ENCODE data around the gene PER3.

The PER3 gene

DNA sequence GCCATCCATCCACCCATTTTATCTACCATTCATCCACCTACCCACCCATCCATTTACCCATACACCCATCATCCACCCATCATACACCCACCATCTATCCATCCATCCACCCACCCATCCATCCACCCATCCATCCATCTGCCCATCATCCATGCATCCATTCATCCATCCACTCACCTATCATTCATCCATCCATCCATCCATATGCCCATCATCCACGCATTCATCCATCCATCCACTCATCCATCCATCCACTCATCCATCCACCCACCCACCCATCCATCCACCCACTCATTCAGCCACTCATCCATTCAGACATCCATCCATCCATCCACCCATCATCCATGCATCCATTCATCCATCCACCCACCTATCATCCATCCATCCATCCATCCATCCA is 100.7 kb downstream of the PER3 start:
- H3K4me3 Mint-ChIP-seq: no peak overlapping the region
- peaks cover 8% of the 10 kb centered on the region for H3K9me3 Mint-ChIP-seq
- DNase-seq: no peak
- no peaks in the 10 kb centered on the region for H3K4me1 Mint-ChIP-seq
- H3K27me3 Mint-ChIP-seq (ENCODE audit: low read depth, poor library complexity): peaks cover 19% of the 10 kb centered on the region
- H3K27ac Mint-ChIP-seq: no peak overlapping the region
- TF ChIP-seq, protein P1, sequence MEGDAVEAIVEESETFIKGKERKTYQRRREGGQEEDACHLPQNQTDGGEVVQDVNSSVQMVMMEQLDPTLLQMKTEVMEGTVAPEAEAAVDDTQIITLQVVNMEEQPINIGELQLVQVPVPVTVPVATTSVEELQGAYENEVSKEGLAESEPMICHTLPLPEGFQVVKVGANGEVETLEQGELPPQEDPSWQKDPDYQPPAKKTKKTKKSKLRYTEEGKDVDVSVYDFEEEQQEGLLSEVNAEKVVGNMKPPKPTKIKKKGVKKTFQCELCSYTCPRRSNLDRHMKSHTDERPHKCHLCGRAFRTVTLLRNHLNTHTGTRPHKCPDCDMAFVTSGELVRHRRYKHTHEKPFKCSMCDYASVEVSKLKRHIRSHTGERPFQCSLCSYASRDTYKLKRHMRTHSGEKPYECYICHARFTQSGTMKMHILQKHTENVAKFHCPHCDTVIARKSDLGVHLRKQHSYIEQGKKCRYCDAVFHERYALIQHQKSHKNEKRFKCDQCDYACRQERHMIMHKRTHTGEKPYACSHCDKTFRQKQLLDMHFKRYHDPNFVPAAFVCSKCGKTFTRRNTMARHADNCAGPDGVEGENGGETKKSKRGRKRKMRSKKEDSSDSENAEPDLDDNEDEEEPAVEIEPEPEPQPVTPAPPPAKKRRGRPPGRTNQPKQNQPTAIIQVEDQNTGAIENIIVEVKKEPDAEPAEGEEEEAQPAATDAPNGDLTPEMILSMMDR (IDR thresholded peaks at IDR 0.05): no peak
- H3K36me3 Mint-ChIP-seq (ENCODE audit: low read depth): no peaks in the 10 kb centered on the region

DNA sequence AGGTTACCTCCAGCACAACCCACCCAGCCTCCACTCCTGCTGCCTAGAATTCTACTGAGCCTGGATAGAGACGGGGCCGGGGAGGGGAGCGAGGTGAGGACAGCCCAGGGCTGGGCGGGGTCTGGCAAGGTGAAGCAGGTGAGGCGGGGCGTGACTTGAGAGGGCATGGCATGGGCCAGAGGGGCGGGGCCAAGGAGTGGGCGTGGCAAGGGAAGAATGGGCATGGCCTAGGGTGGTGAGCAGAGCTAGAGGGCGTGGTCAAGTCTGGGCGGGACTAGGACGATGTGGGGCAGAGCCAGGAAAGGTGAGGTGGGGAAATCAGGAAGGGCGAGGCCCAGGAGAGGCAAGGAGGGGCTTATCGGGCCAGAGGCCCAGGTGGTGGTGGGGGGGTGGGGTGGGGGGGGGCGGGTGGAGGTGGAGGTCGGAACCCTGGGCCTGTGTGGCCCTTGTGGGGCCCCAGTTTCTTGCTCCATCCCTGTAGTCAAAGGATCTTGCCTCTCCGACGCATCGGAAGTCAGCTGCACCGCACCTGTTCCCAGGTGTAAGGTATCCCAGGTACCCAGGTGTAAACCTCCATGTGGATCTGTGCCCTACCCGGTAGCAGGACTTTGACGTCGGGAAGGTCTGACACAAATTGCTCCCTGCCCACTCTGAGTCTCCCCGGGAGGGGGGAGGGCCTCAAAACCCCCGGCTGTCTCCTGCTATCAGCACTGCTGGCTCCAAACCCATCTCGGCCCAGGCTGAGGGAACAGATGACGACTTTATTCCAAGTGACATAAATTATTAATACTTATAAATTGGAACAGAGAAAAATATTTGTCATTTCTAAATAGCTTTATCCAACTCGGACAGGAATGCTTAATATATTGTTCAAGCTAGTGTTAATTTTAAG is 101.7 kb downstream of the PER3 start:
- peak; percentile 28 for DNase-seq
- Mint-ChIP-seq H3K4me1 (no peaks in the 10 kb centered on the region), H3K27me3 (ENCODE audit: low read depth, poor library complexity) (peaks cover 18% of the 10 kb centered on the region), H3K27ac (no peak overlapping the region), H3K9me3 (peaks cover 8% of the 10 kb centered on the region), H3K4me3 (no peak overlapping the region), H3K36me3 (ENCODE audit: low read depth) (no peaks in the 10 kb centered on the region)
- TF ChIP-seq, protein P1 (IDR thresholded peaks at IDR 0.05): no peak

DNA sequence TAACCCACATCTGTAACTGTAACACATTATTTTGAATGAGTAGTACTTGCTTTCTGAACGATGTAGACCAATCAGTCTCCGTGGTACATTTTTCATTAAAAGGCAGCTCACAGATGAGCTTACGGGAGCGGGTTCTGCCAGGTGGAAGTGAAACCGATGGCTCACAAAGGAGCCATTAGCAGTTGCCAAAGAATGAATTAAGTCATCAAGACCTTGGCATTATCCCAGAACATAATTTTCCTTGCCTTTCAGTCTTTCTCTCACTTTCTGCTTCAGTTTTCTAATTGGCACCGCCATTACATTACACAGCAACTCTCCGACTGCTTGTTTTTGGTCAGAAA is 102.3 kb downstream of the PER3 start:
- DNase-seq: no peak
- no peaks in the 10 kb centered on the region for H3K4me1 Mint-ChIP-seq
- H3K36me3 Mint-ChIP-seq (ENCODE audit: low read depth): no peaks in the 10 kb centered on the region
- TF ChIP-seq, protein P1 (IDR thresholded peaks at IDR 0.05): no peak
- H3K4me3 Mint-ChIP-seq: no peak overlapping the region
- H3K27me3 Mint-ChIP-seq (ENCODE audit: low read depth, poor library complexity): peaks cover 18% of the 10 kb centered on the region
- H3K9me3 Mint-ChIP-seq: peaks cover 8% of the 10 kb centered on the region
- H3K27ac Mint-ChIP-seq: no peak overlapping the region

DNA sequence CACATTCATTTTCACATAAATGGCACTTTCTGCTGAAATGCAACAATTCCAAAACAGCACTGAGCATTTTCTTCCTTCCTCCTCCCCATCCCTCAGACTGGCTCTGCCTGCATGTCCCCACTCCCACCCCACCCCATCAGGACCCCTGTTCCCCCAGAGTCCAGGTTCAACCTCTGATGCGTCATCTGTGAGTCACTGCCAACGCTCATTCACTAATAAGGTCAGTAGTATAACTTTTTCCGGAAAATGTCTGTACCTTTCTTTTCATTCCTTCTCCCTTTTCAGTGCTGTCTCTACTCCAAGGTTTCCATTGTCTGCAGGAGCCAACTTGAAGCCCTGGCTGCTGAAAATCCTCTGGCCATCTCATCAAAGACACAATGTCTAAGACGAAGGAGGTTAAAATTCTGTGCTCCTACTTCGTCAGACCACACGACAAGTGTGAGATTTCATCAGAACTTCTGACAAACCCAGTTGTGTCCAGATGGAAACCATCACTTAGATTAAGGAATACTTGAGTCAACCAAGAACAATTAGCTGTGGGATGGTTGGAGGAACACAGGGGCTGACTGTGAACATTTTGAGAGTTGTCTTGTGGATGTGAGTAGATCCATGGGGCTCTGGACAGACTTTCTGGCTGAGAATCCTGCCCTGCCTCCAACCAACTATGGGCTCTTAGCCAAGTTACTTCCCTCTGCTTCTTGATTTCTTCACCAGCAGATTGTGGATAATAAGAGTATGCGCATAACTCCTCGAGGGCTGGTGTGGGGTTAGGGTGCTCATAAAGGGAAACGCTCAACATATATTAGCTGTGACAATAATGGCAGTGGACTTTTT is 104.4 kb downstream of the PER3 start:
- Mint-ChIP-seq H3K27ac (no peak overlapping the region), H3K36me3 (ENCODE audit: low read depth) (no peaks in the 10 kb centered on the region), H3K27me3 (ENCODE audit: low read depth, poor library complexity) (peaks cover 23% of the 10 kb centered on the region), H3K9me3 (peaks cover 8% of the 10 kb centered on the region), H3K4me1 (no peaks in the 10 kb centered on the region), H3K4me3 (no peak overlapping the region)
- no peak for DNase-seq
- TF ChIP-seq, protein P1 (IDR thresholded peaks at IDR 0.05): no peak

DNA sequence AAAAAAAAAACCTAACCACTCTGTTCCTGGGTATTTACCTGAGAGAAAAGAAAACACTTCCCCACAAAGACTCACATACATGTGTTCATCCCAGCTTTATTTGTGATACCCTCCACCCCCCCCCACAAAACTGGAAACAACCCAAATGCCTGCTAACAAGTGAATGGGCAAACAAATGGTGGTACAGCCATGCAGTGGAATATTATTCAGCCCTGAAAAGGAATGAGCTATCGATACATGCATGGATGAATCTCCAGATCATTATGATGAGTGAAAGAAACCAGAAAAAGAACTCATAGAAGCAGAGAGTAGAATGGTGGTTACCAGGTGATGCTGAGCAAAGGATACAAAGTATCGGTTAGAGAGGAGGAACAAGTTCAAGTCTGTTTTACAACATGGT is 106.8 kb downstream of the PER3 start:
- Mint-ChIP-seq H3K9me3 (no peaks in the 10 kb centered on the region), H3K4me1 (no peaks in the 10 kb centered on the region), H3K36me3 (ENCODE audit: low read depth) (no peaks in the 10 kb centered on the region), H3K4me3 (no peak overlapping the region), H3K27me3 (ENCODE audit: low read depth, poor library complexity) (peaks cover 18% of the 10 kb centered on the region), H3K27ac (no peak overlapping the region)
- TF ChIP-seq, protein P1 (IDR thresholded peaks at IDR 0.05): no peak
- DNase-seq: no peak

Measured in nephron progenitor cell (in vitro differentiated cells).